ACC112 (cell line): ENCODE results near the gene HOXA5.

ENCODE experiments used
- H2AFZ ChIP-seq: fragments of 200-600 bp; sonication (generic); one replicate; pipeline ENCODE4 v1.6.0; 2017; ENCODE audit warnings: antibody characterized with exemption, low read length; ENCODE audit not compliant: unreplicated experiment
- H3K27ac ChIP-seq: fragments of 200-600 bp; sonication (generic); 2 replicates; pipeline ENCODE4 v1.5.1; 2014; ENCODE audit warnings: low read depth, mild to moderate bottlenecking, antibody characterized with exemption, low read length, moderate library complexity
- H3K27me3 ChIP-seq: fragments of 200-600 bp; sonication (generic); 2 replicates; pipeline ENCODE4 v1.6.1; 2014; ENCODE audit warnings: mild to moderate bottlenecking, antibody characterized with exemption, low read length, moderate library complexity, mixed read lengths; ENCODE audit not compliant: insufficient read depth
- H3K36me3 ChIP-seq: fragments of 200-600 bp; sonication (generic); 2 replicates; pipeline ENCODE4 v1.6.1; 2016; ENCODE audit warnings: mild to moderate bottlenecking, antibody characterized with exemption, low read length, moderate library complexity, mixed read lengths; ENCODE audit not compliant: insufficient read depth
- H3K4me1 ChIP-seq: fragments of 200-600 bp; sonication (generic); one replicate; pipeline ENCODE4 v1.6.1; 2016; ENCODE audit warnings: low read length, mixed read lengths; ENCODE audit not compliant: insufficient read depth, unreplicated experiment, control insufficient read depth
- H3K4me3 ChIP-seq: fragments of 200-600 bp; sonication (generic); 2 replicates; pipeline ENCODE4 v1.5.1; 2014; ENCODE audit warnings: mild to moderate bottlenecking, low read depth, low read length
- H3K79me2 ChIP-seq: fragments of 200-600 bp; sonication (generic); one replicate; pipeline ENCODE4 v1.6.0; 2016; ENCODE audit warnings: low read length; ENCODE audit not compliant: control insufficient read depth, unreplicated experiment, insufficient read depth

The HOXA5 gene

DNA sequence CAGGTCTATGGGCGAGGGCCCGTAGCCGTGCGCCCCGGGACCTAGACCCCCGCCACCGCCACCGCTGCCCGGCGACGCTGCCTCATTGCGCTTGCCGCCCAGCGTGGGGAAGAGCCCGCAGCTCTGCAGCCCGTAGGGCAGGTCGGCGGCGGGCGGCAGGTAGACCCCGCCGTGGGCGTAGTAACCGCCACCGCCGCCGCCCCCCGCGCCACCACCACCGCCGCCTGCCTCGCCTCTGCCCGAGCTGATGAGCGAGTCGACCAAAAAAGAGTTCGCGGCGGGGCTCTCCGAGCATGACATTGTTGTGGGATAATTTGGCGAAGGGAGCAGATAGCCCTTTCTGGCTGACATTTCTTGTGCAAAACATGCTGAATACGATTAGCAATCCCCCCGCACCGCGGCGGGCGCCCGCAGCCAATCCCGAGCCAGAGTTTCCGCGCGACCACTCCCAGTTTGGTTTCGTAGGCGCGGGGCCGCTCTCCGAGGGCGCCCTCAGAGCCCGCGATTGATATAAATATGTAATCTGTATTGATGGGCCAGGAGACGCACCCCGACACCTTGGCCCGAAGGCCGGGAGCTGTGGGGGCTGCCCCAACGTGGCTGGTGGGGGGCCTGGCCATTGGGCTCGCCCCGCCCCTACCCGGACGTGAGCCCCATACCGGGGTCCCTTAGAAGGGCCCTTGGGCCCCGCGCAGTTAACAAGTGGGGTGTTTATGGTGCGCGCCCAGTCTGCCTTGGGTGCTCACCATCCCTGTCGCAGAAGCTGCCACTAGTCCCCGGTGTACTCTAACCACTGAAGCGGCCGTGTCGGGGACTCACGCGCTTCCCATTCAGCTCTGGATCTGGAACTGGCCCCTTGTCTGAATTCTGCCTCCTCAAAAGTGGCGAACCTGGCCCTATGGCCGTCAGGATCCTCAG lies 30.7 kb upstream of the HOXA5 start, which contains the start of gene HOXA10:
HOXA10 (minus strand) TSS at position 365 of the 918 bp plus-strand sequence; CDS start at position 351, 14 bp downstream.
- Histone ChIP-seq H3K79me2 (no peaks in the 10 kb centered on the region), H3K4me3 (peak within 1 kb of the TSS; percentile 58), H3K27ac (no peak within 1 kb of the TSS), H2AFZ (no peak within 1 kb of the TSS), H3K4me1 (no peaks in the 10 kb centered on the region), H3K27me3 (peaks cover 94% of the 10 kb centered on the region), H3K36me3 (no peaks in the 10 kb centered on the region)

DNA sequence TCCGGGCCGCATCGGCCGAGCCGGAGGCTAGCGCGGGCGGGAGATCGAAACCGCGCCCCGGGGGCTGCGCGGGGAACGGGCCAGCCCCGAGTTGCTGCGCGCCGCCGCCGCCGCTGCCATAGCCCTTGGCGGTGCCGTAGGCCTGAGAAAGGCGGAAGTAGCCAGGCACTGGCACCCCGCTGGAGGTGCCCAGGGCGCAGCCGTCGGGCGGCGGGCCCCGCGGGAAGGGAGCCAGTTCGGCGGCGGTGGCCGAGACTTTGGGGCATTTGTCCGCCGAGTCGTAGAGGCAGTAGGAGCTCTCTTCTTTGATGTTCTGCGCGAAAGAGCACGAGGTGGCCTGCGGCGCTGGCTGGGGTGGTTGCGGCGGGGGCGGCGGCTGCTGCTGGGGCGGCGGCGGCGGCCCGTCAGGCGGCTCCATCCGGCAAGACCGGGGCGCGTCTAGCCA lies 30.1 kb upstream of the HOXA5 start:
- Histone ChIP-seq H3K27me3 (peaks cover 94% of the 10 kb centered on the region), H3K4me3 (peak overlapping the region; percentile 58), H3K36me3 (no peaks in the 10 kb centered on the region), H2AFZ (no peak overlapping the region), H3K4me1 (no peaks in the 10 kb centered on the region), H3K27ac (no peak overlapping the region), H3K79me2 (no peaks in the 10 kb centered on the region)

DNA sequence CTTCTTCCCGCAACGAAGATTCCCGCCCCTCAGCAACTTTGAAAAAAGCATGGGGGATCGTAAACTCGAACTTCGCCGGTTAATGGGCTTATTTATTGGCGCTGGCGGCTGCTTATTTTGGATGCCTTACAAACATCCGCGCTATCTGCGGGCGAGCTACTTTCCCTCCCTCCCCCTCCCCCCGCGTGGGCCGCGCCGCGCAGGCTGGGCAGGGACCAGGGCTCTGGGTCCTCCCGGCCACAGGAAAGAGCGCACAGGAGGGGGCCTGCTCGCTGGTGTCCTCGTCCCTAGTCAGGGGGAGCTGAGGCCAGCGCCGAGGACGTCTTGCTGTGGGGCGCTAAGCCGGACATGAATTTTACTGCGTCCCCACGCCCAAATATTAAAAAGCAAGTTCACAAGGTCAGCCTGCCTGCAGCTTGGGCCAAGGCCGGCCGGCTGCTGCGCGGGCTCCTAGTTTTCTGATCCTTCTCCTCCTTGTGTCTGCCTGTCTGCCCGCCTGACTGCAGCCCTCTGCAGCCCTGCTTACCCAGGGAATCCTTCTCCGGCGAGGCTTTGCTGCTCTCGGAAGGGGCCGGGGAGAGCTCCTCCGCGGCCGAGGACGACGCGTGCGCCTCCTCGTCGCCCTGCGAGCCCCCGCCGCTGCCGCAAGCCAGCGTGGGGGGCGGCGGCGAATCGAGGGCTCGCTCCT lies 29.5 kb upstream of the HOXA5 start:
- H3K79me2 ChIP-seq: no peaks in the 10 kb centered on the region
- H3K4me1 ChIP-seq: no peaks in the 10 kb centered on the region
- peak overlapping the region; percentile 58 for H3K4me3 ChIP-seq
- H2AFZ ChIP-seq: no peak overlapping the region
- no peak overlapping the region for H3K27ac ChIP-seq
- no peaks in the 10 kb centered on the region for H3K36me3 ChIP-seq
- peaks cover 94% of the 10 kb centered on the region for H3K27me3 ChIP-seq

DNA sequence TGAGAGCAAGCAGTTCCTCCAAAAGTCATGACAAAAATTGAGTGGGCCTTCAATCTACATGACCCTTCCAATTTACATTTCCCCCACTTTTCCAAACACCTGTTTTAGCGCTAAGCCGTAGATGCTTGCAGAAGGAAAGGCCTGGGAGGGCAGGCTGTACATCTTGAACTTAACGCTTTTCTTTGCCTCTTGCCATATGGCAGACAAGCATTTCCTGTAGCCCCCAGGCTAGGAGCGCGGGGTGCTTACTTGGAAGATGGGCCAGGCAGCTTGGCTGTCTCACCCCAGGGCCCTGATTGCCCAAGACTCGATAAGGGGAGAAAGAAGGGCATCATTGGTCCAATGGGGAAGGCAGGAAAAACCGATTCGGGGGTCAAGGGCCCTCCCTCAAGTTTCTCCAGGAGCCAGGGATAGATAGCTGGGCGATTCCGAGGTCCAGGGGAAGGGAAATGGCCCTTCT lies 28.9 kb upstream of the HOXA5 start:
- H3K27me3 ChIP-seq: peaks cover 96% of the 10 kb centered on the region
- peak overlapping the region; percentile 58; the same call in 1 of the 2 replicates for H3K4me3 ChIP-seq
- no peaks in the 10 kb centered on the region for H3K4me1 ChIP-seq
- H3K27ac ChIP-seq: no peak overlapping the region
- no peak overlapping the region for H2AFZ ChIP-seq
- no peaks in the 10 kb centered on the region for H3K79me2 ChIP-seq
- H3K36me3 ChIP-seq: no peaks in the 10 kb centered on the region

DNA sequence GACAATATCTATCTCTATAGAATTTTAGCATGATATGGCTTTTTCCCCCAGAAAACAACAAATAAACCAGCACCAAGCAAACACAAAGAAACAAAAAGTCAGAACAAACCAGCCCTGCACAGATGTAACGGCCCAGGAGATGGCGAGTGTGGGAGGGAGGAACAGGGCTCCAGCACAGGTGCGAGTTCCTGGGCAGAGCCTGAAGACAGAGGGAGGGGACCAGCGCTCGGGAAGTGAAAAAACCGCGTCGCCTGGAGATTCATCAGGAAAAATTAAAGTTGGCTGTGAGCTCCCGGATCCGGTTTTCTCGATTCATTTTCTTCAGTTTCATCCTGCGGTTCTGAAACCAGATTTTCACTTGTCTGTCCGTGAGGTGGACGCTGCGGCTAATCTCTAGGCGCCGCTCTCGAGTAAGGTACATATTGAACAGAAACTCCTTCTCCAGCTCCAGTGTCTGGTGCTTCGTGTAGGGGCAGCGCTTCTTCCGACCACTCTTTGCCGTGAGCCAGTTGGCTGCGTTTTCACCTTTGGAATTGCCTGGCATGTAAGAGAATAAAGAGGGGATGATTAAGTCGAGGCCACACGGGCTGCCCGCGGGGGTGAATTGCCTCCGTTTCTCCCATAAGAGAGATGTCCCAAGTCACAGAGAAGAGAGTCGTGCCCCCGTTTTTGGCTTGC lies 28.3 kb upstream of the HOXA5 start:
- H3K4me3 ChIP-seq: no peak overlapping the region
- no peaks in the 10 kb centered on the region for H3K36me3 ChIP-seq
- H3K79me2 ChIP-seq: no peaks in the 10 kb centered on the region
- H3K27me3 ChIP-seq: peaks cover 99% of the 10 kb centered on the region
- no peak overlapping the region for H3K27ac ChIP-seq
- H3K4me1 ChIP-seq: no peaks in the 10 kb centered on the region
- H2AFZ ChIP-seq: no peak overlapping the region

DNA sequence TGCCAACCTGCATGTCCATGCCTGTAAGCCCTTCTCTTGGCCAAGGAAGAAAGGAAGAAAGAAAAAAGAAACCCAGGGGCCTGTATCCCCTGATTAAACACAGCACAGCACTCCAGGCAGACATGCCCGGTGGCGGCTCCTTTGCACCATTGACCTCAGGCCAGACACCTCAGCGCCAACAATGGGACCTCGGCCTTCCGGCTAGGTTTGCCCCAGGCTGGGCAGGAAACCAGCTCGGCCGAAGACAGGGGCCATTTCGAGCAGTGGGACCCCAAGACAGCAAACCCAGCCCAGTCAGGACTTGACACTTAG lies 27.8 kb upstream of the HOXA5 start:
- no peaks in the 10 kb centered on the region for H3K79me2 ChIP-seq
- no peaks in the 10 kb centered on the region for H3K36me3 ChIP-seq
- H3K4me1 ChIP-seq: no peaks in the 10 kb centered on the region
- H2AFZ ChIP-seq: no peak overlapping the region
- H3K4me3 ChIP-seq: no peak overlapping the region
- H3K27ac ChIP-seq: no peak overlapping the region
- peaks cover 99% of the 10 kb centered on the region for H3K27me3 ChIP-seq

DNA sequence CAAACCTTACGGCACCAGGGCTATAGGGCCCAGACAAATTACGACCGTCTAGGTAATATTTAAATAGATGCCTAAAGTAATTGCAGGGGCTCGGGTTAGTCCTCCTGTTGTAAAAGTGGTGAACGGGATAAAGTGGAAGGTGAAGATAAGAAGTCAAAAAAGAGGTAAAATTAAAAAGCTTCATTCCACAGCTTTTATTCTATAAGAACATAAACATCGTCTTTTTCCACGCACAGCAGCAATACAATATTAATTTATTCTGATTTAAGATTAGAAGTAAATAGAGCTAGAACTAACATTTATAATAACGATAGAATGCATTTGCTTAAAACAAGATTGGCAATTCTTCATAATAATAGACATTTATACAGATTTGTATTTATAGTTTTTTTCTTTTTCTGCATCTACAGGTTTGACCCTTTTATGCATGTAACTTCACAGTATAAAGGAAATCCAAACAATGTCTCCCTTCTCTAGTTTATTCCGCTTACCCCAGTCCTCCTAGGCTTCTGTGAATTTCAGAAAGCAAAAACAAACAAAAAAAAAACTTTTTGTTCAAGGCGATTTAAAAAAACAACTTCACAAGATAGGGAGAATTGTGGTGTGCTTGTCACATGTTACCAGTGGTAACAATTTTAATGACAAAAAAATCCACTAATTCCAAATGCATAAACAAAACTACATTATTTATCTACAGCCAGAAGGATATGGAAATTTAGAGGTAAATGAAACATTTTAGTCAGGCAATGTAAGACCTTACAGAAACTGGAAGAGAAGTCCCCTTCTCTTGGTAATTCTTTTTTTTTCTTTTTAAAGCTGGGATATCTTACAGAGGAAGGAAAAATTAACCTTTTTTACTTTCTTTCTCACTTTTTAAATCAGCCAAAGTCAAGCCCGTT lies 27.2 kb upstream of the HOXA5 start:
- Histone ChIP-seq H3K27ac (no peak overlapping the region), H3K27me3 (peaks cover 99% of the 10 kb centered on the region), H2AFZ (no peak overlapping the region), H3K4me3 (no peak overlapping the region), H3K4me1 (no peaks in the 10 kb centered on the region), H3K79me2 (no peaks in the 10 kb centered on the region), H3K36me3 (no peaks in the 10 kb centered on the region)

DNA sequence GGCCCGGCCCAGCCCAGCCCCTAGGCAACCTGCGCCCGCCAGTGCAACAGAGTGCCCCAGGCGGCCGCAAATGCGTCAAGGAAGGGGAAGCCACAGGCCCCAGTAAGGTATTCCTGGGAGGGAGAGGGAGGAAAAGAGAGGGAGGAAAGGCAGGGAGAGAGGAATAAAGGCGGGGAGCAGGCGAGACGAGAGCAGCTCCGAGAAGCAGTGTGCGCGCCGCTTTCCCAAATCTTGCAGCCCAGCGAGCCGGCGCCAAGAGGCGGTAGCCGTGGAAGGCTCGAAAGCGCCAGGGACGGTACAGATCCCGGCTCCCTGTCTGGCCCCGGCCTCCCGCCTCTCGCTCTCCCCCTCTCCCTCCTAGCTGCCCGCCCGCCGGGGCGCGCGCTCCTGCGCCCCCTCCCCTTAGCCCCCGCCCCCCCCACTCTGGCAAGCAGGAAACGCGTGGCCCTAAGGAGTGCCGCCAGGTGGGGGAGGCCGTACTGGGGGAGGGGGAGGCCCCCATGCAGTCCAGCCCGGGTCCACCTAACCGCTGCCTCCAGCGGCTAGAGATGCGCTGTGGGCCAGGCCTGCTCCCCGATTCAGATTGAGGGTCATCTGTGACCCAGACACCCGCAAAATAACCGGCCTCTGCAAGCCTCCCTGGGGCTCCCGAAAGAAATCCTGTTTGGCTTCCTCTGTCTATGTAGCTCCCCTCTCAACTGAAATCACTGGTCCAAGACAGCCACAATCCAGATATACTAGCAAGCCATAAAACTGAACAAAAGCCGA lies 26.4 kb upstream of the HOXA5 start:
- no peaks in the 10 kb centered on the region for H3K79me2 ChIP-seq
- peaks cover 99% of the 10 kb centered on the region for H3K27me3 ChIP-seq
- no peaks in the 10 kb centered on the region for H3K4me1 ChIP-seq
- H2AFZ ChIP-seq: no peak overlapping the region
- H3K27ac ChIP-seq: no peak overlapping the region
- no peak overlapping the region for H3K4me3 ChIP-seq
- H3K36me3 ChIP-seq: no peaks in the 10 kb centered on the region

DNA sequence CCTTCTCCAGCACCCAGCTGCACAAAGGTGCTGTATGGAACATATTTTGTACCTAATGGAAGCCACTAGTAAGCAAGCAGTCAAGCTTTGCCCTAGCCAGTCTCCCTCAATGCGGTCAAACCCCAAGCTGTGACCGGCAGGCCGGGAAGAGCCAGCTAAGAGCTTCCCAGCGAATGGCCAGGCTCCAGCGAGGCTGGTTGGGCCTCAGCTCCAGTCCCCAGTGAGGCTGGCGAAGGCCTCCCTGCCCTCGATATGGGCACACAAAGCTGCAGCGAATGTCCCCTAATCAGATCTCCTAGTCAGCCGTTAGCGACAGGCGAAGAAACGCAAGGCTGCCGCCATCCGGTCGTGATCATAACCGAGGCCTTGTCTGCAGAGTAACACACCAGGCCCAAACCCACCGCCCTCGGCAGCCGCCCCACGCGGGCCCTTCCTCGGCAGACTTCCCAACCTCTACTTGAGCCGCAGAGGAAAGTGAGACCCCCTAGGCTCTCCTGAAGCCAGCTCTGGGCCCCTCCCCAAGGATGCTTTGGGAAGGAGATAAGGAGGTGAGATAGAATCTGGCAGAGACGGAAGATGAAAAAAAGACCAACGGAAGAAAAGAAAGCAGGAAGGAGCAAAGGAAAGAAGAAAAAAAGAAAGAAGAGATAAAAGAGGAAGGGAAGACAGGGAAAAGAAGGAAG lies 24.9 kb upstream of the HOXA5 start:
- no peaks in the 10 kb centered on the region for H3K36me3 ChIP-seq
- no peaks in the 10 kb centered on the region for H3K79me2 ChIP-seq
- H3K27me3 ChIP-seq: peaks cover 99% of the 10 kb centered on the region
- no peak overlapping the region for H3K27ac ChIP-seq
- H3K4me3 ChIP-seq: no peak overlapping the region
- no peak overlapping the region for H2AFZ ChIP-seq
- no peaks in the 10 kb centered on the region for H3K4me1 ChIP-seq
